Mucosa of rectum (tissue), 2 donors: Measurements from ENCODE around the gene OR2V1.
"Not testable (repeated sequence)": the region's sequence is repeated elsewhere in the genome, so short reads cannot be mapped to it uniquely, and the experiment has no call there.

ENCODE experiments used
- H3K27ac ChIP-seq, 2 donors: one replicate each; pipeline ENCODE4 v1.7.0; 2013; ENCODE audit warnings: inconsistent platforms in 2 of 2, low read depth in 2 of 2, low read length in 2 of 2
- H3K27me3 ChIP-seq, 2 donors: one replicate each; pipeline ENCODE4 v1.7.0; 2013; ENCODE audit warnings: low read length in 2 of 2; ENCODE audit not compliant: control insufficient read depth in 2 of 2, insufficient read depth in 2 of 2
- H3K36me3 ChIP-seq, 2 donors: one replicate each; pipeline ENCODE4 v1.7.0; 2013; ENCODE audit warnings: low read length in 2 of 2; ENCODE audit not compliant: control insufficient read depth in 2 of 2, insufficient read depth in 2 of 2
- H3K4me1 ChIP-seq, 2 donors: one replicate each; pipeline ENCODE4 v1.7.0; 2013; ENCODE audit warnings: low read length in 2 of 2, mild to moderate bottlenecking in 1 of 2; ENCODE audit not compliant: control insufficient read depth in 2 of 2, insufficient read depth in 2 of 2
- H3K4me3 ChIP-seq, 2 donors: one replicate each; pipeline ENCODE4 v1.7.0; 2013; ENCODE audit warnings: low read length in 2 of 2
- H3K9ac ChIP-seq, 2 donors: one replicate each; pipeline ENCODE4 v1.7.0; 2013; ENCODE audit warnings: low read length in 2 of 2, low read depth in 1 of 2, mild to moderate bottlenecking in 1 of 2
- H3K9me3 ChIP-seq, 2 donors: one replicate each; pipeline ENCODE4 v1.7.0; 2013; ENCODE audit warnings: low read length in 2 of 2; ENCODE audit not compliant: control insufficient read depth in 2 of 2
- donor health status: healthy.
- donor health status: Normal muscosa, but diverticular disease.

Gene OR2V1

GRCh38 chr5:181145133-181145532, 14.2 kb upstream of the OR2V1 start:
- Histone ChIP-seq H3K27ac (no peak overlapping the region), H3K9ac (no peak overlapping the region), H3K27me3 (peaks cover 0 to 8% of the 10 kb centered on the region in 2 donors), H3K36me3 (no peaks in the 10 kb centered on the region), H3K4me3 (no peak overlapping the region), H3K4me1 (no peaks in the 10 kb centered on the region), H3K9me3 (no peaks in the 10 kb centered on the region)

DNA sequence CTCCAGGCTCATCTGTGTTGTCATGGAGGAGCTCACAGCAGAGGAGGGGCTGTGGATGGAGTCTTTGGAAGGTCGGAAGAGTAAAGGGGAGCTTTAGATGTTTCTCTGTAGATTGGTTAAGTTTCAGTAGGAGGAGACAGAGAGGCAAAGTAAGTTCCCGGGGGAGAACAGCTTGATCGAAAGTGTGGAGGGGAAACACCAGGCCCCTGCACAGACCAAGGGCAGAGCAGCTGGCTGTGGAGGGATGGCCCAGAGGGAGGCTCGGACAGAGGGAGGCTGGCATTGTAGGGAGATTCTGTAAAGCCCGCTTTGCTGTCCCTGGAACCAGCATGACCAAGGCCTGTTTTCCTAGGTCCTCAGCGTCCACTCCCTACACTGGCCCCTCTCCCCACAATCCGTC, 11.1 kb upstream of the OR2V1 start:
- no peak overlapping the region for H3K9ac ChIP-seq
- H3K9me3 ChIP-seq: no peaks in the 10 kb centered on the region
- H3K27me3 ChIP-seq: no peaks in the 10 kb centered on the region
- H3K36me3 ChIP-seq: no peaks in the 10 kb centered on the region
- no peak overlapping the region for H3K4me3 ChIP-seq
- H3K27ac ChIP-seq: no peak overlapping the region
- H3K4me1 ChIP-seq: no peaks in the 10 kb centered on the region

DNA sequence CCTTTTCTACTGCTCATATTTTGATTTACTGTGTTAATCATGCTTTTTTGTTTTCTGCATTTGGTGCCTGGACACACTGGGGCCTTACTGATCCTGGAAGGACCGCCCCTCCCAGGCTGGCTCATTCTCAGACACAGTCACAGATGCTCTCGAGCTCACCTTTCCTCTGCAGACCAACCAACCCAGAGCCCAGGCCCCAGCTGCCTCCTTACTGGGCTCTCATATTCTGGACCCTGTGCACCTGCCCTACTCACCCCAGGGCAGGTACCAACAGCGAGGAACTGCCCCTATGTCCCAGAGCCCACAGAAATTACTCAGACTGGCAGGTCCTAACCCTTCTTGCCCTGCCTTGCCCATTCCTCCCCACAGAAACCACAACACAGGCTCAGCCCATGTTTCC, 9.8 kb upstream of the OR2V1 start:
- Histone ChIP-seq H3K9ac (no peak overlapping the region), H3K27ac (no peak overlapping the region)

GRCh38 chr5:181138258-181138657, 7.3 kb upstream of the OR2V1 start:
- Histone ChIP-seq H3K9me3 (no peaks in the 10 kb centered on the region), H3K27me3 (peaks cover 3% of the 10 kb centered on the region in 2 donors), H3K4me1 (no peaks in the 10 kb centered on the region), H3K9ac (no peak overlapping the region), H3K27ac (no peak overlapping the region), H3K36me3 (no peaks in the 10 kb centered on the region), H3K4me3 (no peak overlapping the region)

More for the DNA sequence above, 9.8 kb upstream of the OR2V1 start:
- Histone ChIP-seq H3K4me1 (no peaks in the 10 kb centered on the region), H3K9me3 (no peaks in the 10 kb centered on the region), H3K4me3 (no peak overlapping the region), H3K36me3 (no peaks in the 10 kb centered on the region), H3K27me3 (no peaks in the 10 kb centered on the region)

DNA sequence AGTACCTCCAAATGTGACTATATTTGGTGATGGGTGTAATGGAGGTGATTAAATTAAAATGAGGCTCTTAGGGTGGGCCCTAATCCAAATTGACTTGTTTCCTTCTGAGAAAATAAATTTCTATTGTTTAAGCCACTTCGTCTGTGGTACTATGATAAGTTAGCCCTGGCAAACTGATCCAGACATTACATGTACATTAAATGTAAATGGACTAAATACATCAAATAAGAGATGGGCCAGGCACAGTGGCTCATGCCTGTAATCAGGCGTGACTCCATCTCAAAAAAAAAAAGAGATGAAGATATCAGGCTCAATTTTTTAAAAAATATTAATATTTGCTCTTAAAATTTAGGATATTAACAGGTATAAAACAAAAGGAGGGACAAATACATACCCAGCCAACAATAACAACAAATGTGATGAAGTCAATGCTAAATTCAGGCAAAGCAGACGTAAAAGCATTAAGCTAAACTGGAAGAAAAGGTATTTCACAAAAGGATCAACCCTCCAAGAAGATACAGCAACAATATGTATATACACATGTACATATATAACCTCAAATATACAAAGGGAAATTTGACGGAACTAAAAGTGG, 5.5 kb upstream of the OR2V1 start:
- no peak overlapping the region for H3K27ac ChIP-seq
- no peak overlapping the region for H3K4me3 ChIP-seq
- no peaks in the 10 kb centered on the region for H3K36me3 ChIP-seq
- H3K27me3 ChIP-seq: peaks cover 3% of the 10 kb centered on the region in 2 donors
- H3K4me1 ChIP-seq: no peaks in the 10 kb centered on the region
- H3K9me3 ChIP-seq: no peaks in the 10 kb centered on the region
- H3K9ac ChIP-seq: no peak overlapping the region

DNA sequence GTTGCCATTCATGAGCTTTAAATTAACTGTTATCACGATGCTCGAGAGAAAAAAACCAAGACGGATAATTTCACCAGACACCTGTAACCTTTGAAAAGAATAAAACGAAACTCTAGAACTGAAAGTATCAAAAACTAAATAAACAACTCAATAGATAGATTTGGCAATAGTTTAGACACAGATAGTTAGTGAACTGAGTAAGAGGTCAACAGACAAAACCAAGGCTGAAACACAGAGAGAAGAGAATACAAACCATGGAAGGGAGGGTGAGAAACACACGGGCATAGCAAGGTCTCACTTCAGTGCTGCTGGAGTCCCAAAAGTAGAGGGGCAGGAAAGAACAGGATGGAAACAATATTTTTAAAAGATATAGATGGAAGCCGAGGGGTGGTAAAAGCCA, 3.3 kb upstream of the OR2V1 start:
- Histone ChIP-seq H3K27me3 (peaks cover 3 to 6% of the 10 kb centered on the region in 2 donors), H3K4me3 (no peak overlapping the region), H3K9me3 (no peaks in the 10 kb centered on the region), H3K9ac (no peak overlapping the region), H3K27ac (no peak overlapping the region), H3K36me3 (no peaks in the 10 kb centered on the region), H3K4me1 (no peaks in the 10 kb centered on the region)

GRCh38 chr5:181133610-181134231, 2.8 kb upstream of the OR2V1 start:
- Histone ChIP-seq H3K36me3 (no peaks in the 10 kb centered on the region), H3K27me3 (peaks cover 3 to 8% of the 10 kb centered on the region in 2 donors), H3K4me1 (no peaks in the 10 kb centered on the region), H3K4me3 (no peak overlapping the region), H3K27ac (no peak overlapping the region), H3K9me3 (no peaks in the 10 kb centered on the region), H3K9ac (no peak overlapping the region)

GRCh38 chr5:181133083-181133482, 2.1 kb upstream of the OR2V1 start:
- no peaks in the 10 kb centered on the region for H3K9me3 ChIP-seq
- H3K9ac ChIP-seq: no peak overlapping the region
- no peaks in the 10 kb centered on the region for H3K4me1 ChIP-seq
- no peak overlapping the region for H3K27ac ChIP-seq
- H3K27me3 ChIP-seq: peaks cover 3 to 8% of the 10 kb centered on the region in 2 donors
- no peaks in the 10 kb centered on the region for H3K36me3 ChIP-seq
- H3K4me3 ChIP-seq: no peak overlapping the region

DNA sequence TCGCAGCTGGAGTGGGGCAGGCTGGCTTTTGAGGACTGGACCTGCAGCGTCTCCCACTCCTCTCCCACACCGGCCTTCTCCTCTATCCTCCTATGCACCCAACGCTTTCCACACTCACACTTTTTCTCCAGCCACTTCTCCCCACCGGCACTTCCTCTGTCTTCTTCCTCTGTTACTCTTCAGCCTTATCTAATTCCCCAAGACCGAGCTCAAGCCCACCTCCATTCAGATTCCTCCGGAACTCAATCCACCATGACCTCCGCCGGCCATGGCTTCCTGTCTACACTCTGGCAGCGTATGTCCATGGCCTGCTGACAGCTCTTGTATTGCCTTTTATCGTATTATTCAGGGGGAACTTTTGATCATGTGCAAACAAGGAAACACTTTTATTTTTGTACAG, 545 bp upstream of the OR2V1 start:
- H3K27me3 ChIP-seq: peaks cover 6 to 11% of the 10 kb centered on the region in 2 donors
- no peaks in the 10 kb centered on the region for H3K4me1 ChIP-seq
- no peak overlapping the region for H3K27ac ChIP-seq
- H3K9me3 ChIP-seq: no peaks in the 10 kb centered on the region
- H3K36me3 ChIP-seq: no peaks in the 10 kb centered on the region
- no peak overlapping the region for H3K4me3 ChIP-seq
- H3K9ac ChIP-seq: no peak overlapping the region

DNA sequence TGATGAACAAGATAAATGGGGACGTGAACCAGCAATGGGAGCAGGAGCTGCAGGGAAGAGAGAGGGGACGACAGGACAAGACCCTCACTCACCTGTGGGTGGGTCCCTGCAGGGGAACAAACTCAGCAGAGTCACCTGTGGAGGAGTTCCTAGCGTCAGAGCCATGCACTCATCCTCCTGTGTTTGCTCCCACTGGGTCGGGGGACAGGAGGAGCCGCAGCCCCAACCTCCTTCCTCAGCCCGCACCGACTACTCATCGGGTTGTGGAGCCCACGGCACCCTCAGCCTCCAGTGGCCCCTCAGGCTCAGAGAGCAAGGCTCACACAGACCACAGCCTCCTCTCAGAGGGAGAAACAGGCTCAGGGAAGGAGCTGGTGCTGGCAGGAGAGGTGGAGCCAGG, 888 bp downstream of the OR2V1 start:
- H3K36me3 ChIP-seq, H3K4me1 ChIP-seq, H3K27ac ChIP-seq, H3K4me3 ChIP-seq, H3K9ac ChIP-seq, H3K9me3 ChIP-seq: not testable (repeated sequence)
- peaks cover 6 to 11% of the 10 kb centered on the region in 2 donors for H3K27me3 ChIP-seq
